Effector memory CD8-positive, alpha-beta T cell (primary cell): ENCODE data around the gene CCNI.

Experiments used
- ATAC-seq: fragments of 150-1000 bp; cut with Tn5 transposase; replicated peaks from 2 replicates; pipeline ENCODE4 v1.10.0; 2021; ENCODE audit warnings: mild to moderate bottlenecking, moderate library complexity
- DNase-seq, 3 experiments: peaks; one replicate each; pipeline ENCODE4 v3.0.0; 2021
- H3K27ac Mint-ChIP-seq, 2 donors: one replicate each; pipeline ENCODE4 v1.8.0; 2022; ENCODE audit warnings: mild to moderate bottlenecking in 2 of 2, mixed read lengths in 2 of 2, moderate library complexity in 2 of 2
- H3K27me3 Mint-ChIP-seq, 2 donors: one replicate each; pipeline ENCODE4 v1.8.0; 2022; ENCODE audit warnings: mixed read lengths in 2 of 2
- H3K36me3 Mint-ChIP-seq: one replicate; pipeline ENCODE4 v1.8.0; 2022; ENCODE audit warnings: mild to moderate bottlenecking, moderate library complexity, mixed read lengths; ENCODE audit not compliant: insufficient read depth
- H3K4me1 Mint-ChIP-seq, 2 donors: one replicate each; pipeline ENCODE4 v1.8.0; 2022; ENCODE audit warnings: low read depth in 2 of 2, mixed read lengths in 2 of 2
- H3K4me3 Mint-ChIP-seq, 2 donors: one replicate each; pipeline ENCODE4 v1.8.0; 2022; ENCODE audit warnings: mild to moderate bottlenecking in 2 of 2, mixed read lengths in 2 of 2, moderate library complexity in 2 of 2
- H3K9me3 Mint-ChIP-seq, 2 donors: one replicate each; pipeline ENCODE4 v1.8.0; 2022; ENCODE audit warnings: mixed read lengths in 2 of 2
- total RNA-seq, 9 experiments: gene quantifications; one replicate each; lab custom pipeline; 2026; lab: John Stamatoyannopoulos, UW

The CCNI gene, protein sequence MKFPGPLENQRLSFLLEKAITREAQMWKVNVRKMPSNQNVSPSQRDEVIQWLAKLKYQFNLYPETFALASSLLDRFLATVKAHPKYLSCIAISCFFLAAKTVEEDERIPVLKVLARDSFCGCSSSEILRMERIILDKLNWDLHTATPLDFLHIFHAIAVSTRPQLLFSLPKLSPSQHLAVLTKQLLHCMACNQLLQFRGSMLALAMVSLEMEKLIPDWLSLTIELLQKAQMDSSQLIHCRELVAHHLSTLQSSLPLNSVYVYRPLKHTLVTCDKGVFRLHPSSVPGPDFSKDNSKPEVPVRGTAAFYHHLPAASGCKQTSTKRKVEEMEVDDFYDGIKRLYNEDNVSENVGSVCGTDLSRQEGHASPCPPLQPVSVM
- total RNA-seq, result 149 to 299 (median 197) reads per million in 9 experiments

GRCh38 chr4:77075869-77076799 lies at the start of gene CCNI:
Gene CCNI, minus strand, starts transcription at chr4:77075989. Its CDS starts 9,627 bp downstream, at chr4:77066362.
- Mint-ChIP-seq H3K4me1 (peaks cover 21 to 24% of the 10 kb centered on the region in 2 donors), H3K27ac (no peak within 1 kb of the TSS)
- ATAC-seq, result peak; percentile 74

DNA sequence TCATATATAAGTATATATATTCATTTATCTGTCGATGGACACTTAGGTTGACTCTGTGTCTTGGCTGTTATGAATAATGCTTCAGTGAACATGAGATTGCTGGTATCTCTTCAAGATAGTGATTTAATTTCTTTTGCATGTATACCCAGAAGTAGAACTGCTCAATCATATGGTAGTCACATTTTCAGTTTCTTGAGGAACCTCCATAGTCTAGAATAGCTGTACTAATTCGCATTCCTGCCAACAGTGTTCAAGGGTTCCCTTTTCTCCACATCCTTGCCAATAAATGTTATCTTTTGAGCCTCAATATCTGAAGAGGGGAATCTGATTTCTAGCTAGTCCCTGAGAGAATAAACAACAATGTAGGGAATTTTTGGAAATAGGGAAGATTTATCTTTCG lies 48.8 kb upstream of the CCNI start:
- no peak overlapping the region for H3K4me3 Mint-ChIP-seq
- ATAC-seq (no peak), DNase-seq (no peak)
- H3K9me3 Mint-ChIP-seq, result no peaks in the 10 kb centered on the region
- no peak overlapping the region for H3K27ac Mint-ChIP-seq
- H3K36me3 Mint-ChIP-seq, result peaks cover 2% of the 10 kb centered on the region
- peaks cover 31 to 45% of the 10 kb centered on the region in 2 donors for H3K27me3 Mint-ChIP-seq
- H3K4me1 Mint-ChIP-seq, result peaks cover 0 to 4% of the 10 kb centered on the region in 2 donors

More at GRCh38 chr4:77075869-77076799, at the start of gene CCNI:
- H3K4me3 Mint-ChIP-seq, result no peak within 1 kb of the TSS
- DNase-seq, result peak; percentile 88 to 93 (median 90)
- H3K36me3 Mint-ChIP-seq, result peaks cover 16% of the 10 kb centered on the region
- H3K9me3 Mint-ChIP-seq, result no peaks in the 10 kb centered on the region
- H3K27me3 Mint-ChIP-seq, result no peaks in the 10 kb centered on the region

GRCh38 chr4:77123411-77123810 lies 47.6 kb upstream of the CCNI start:
- Mint-ChIP-seq H3K36me3 (peaks cover 3% of the 10 kb centered on the region), H3K27ac (no peak overlapping the region), H3K4me3 (no peak overlapping the region), H3K9me3 (no peaks in the 10 kb centered on the region), H3K27me3 (peaks cover 26 to 45% of the 10 kb centered on the region in 2 donors), H3K4me1 (peaks cover 0 to 4% of the 10 kb centered on the region in 2 donors)
- DNase-seq (no peak), ATAC-seq (no peak)

DNA sequence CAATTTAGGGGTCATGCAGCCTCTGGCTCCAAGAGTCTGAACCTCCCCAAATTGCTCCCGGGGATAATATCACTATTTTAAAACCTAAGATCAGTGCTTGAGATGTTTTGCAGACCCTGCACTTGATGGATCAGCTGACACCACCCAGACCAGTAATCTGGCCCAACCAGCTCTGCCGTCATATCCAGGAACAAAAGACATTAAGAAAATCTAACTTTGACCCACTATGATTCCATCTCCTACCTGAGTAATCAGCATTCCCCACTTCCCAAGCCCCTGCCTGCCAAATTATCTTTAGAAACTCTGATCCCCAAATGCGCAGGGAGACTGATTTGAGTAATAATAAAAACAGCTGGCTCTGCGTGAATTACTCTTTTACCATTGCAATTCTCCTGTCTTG lies 46.9 kb upstream of the CCNI start:
- Mint-ChIP-seq H3K36me3 (peaks cover 3% of the 10 kb centered on the region), H3K4me3 (no peak overlapping the region), H3K27me3 (peaks cover 26 to 45% of the 10 kb centered on the region in 2 donors), H3K4me1 (peaks cover 0 to 4% of the 10 kb centered on the region in 2 donors), H3K9me3 (no peaks in the 10 kb centered on the region), H3K27ac (no peak overlapping the region)
- ATAC-seq, result no peak
- DNase-seq, result no peak

DNA sequence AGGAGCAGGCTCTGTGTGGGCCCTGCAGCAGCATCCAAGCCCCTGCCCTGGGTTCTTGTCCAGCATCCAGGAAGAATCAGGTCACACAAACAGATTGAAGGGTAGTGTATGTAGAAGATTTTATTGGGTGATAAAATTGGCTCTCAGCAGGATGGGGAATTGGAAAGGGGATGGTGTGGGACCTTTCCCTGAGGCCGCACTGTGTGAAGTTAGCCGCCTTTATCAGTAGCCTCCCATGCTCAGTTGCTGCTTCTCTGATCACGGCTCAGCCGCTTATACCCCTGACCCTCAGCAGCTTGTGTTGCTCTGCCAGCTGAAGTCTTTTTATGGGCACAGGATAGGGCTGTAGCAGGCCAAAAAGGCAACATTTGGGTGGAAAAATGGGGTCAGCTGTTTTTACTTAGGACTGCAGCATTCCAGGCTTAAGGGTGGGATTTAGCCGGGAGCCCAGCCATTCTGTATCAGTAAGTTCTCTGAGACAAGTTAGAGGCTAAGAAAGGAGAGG lies 46.0 kb upstream of the CCNI start:
- H3K27me3 Mint-ChIP-seq, result peaks cover 26 to 45% of the 10 kb centered on the region in 2 donors
- H3K36me3 Mint-ChIP-seq, result peaks cover 3% of the 10 kb centered on the region
- H3K4me3 Mint-ChIP-seq, result no peak overlapping the region
- H3K27ac Mint-ChIP-seq, result no peak overlapping the region
- H3K9me3 Mint-ChIP-seq, result no peaks in the 10 kb centered on the region
- H3K4me1 Mint-ChIP-seq, result no peaks in the 10 kb centered on the region
- DNase-seq (no peak), ATAC-seq (no peak)

DNA sequence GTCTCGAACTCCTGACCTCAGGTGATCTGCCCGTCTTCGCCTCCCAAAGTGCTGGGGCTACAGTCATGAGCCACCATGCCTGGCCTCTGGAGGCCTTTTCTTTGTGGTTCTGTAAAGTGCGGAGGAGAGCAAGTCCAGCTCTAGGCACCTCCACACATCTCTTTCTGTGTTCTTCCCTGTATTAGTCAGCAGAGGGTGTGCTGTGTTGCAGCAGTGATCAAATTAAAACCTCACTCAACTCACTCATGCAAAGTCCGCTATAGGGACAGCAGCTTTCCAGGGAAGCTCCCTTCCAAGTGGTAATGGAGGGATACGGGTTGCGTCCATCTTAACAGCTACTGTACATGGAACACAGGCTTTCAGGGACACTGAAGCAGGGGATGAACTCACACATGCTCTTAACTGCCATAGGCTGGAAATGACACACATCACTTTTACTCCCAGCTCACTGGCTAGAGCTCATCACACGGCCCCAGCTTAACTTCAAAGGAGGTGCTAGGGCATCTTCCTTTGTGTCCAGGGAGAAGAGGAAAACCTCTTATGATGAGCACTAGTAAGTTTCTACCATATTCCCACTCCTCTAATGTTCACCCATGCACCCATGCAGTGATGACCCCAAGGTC lies 45.2 kb upstream of the CCNI start:
- no peak overlapping the region for H3K4me3 Mint-ChIP-seq
- no peaks in the 10 kb centered on the region for H3K9me3 Mint-ChIP-seq
- ATAC-seq (no peak), DNase-seq (no peak)
- peaks cover 26 to 45% of the 10 kb centered on the region in 2 donors for H3K27me3 Mint-ChIP-seq
- H3K4me1 Mint-ChIP-seq, result no peaks in the 10 kb centered on the region
- peaks cover 3% of the 10 kb centered on the region for H3K36me3 Mint-ChIP-seq
- H3K27ac Mint-ChIP-seq, result no peak overlapping the region

- DNase-seq (no peak), ATAC-seq (no peak)
- H3K27ac Mint-ChIP-seq, result no peak overlapping the region
- H3K4me3 Mint-ChIP-seq, result no peak overlapping the region
- H3K9me3 Mint-ChIP-seq, result no peaks in the 10 kb centered on the region
- peaks cover 36% of the 10 kb centered on the region in 2 donors for H3K27me3 Mint-ChIP-seq
- H3K36me3 Mint-ChIP-seq, result peaks cover 3% of the 10 kb centered on the region
- H3K4me1 Mint-ChIP-seq, result no peaks in the 10 kb centered on the region
Measured at GRCh38 chr4:77117721-77118120, 41.9 kb upstream of the CCNI start.

DNA sequence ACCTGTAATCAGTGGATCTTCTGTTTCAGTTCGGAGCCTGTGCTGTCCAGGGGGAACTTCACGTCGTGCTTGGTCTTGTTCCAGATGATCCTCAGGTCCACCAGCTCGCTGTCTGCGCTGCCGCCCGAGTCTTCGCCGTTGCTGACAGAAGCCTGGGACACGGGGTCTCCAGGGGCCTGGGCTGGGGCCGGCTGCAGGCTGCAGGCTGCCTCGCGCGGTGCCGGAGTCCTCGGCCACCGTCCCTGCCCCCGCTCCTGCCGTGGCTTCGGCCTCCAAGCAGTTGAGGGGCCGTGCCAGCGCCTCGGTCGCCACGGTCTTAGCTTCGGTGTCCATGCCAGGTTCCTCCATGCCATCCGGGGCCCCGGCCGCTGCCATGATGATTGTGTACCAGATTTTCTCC lies 37.3 kb upstream of the CCNI start:
- no peak overlapping the region for H3K27ac Mint-ChIP-seq
- no peaks in the 10 kb centered on the region for H3K9me3 Mint-ChIP-seq
- no peak overlapping the region for H3K4me3 Mint-ChIP-seq
- no peaks in the 10 kb centered on the region for H3K4me1 Mint-ChIP-seq
- H3K27me3 Mint-ChIP-seq, result peaks cover 18 to 23% of the 10 kb centered on the region in 2 donors
- DNase-seq (no peak), ATAC-seq (no peak)
- H3K36me3 Mint-ChIP-seq, result peaks cover 3% of the 10 kb centered on the region

DNA sequence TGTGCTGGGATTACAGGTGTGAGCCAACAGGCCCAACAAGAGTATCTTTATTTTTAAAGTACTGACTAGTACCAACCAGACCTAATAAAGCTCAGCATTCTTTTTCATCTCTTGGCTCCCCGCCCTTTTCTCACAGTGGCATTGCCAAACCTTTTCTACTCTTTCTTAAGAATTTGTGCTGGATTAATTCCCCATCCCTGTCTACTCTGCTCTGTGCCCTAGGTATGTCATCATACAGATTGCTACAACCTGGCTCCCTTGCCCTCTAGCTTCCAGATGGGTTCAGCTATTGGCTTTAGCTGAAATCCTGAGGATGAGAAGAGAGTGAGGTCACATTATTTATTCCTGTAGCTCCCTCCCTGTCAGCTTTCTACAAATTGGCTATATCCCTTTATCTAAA lies 34.9 kb upstream of the CCNI start:
- no peak for ATAC-seq
- H3K4me3 Mint-ChIP-seq, result no peak overlapping the region

DNA sequence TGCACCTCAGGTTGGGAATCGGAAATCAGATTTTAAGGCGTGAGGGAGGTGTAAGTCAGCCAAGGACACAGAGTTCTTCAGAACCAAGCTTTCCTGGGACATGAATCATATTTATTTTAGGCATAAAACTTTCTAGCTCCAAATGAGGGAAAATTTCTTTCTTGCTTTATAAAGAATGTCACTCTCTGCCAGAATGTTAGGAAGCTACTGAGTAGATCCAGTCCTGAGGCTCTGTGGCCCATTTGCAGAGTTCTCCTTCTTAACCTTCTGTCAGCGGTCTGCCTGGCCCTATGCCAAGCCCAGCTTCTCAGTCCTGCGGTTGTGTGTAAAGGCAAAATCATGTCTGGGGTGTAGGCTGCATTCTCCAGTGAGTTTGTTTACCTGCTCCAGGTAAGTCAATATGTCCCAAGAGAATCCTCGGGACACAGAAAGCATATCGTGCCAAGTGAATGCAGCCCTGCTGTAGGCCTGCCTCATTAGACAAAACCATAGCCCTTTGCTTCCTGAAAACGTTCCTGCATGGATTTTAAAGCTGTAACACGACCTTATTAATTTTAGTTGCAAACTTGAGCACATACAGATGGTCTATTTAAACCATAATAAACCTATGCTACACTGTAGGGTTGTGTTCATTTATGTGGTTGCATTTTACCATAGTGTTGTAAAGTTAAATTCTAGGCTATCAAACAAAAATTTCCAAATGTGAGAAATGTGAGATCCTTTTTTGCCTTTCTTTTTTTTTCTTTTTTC lies 29.2 kb upstream of the CCNI start:
- peaks cover 4 to 5% of the 10 kb centered on the region in 2 donors for H3K4me1 Mint-ChIP-seq

More for the DNA sequence above, 34.9 kb upstream of the CCNI start:
- H3K36me3 Mint-ChIP-seq, result peaks cover 3% of the 10 kb centered on the region
- DNase-seq, result no peak
- H3K27ac Mint-ChIP-seq, result no peak overlapping the region
- H3K4me1 Mint-ChIP-seq, result no peaks in the 10 kb centered on the region
- peaks cover 34 to 37% of the 10 kb centered on the region in 2 donors for H3K27me3 Mint-ChIP-seq
- H3K9me3 Mint-ChIP-seq, result no peaks in the 10 kb centered on the region

GRCh38 chr4:77104388-77104787 lies 28.6 kb upstream of the CCNI start:
- H3K27me3 Mint-ChIP-seq, result peaks cover 31% of the 10 kb centered on the region in 2 donors
- H3K4me3 Mint-ChIP-seq, result no peak overlapping the region
- H3K9me3 Mint-ChIP-seq, result no peaks in the 10 kb centered on the region
- ATAC-seq (no peak), DNase-seq (no peak)
- H3K4me1 Mint-ChIP-seq, result peaks cover 4 to 5% of the 10 kb centered on the region in 2 donors
- no peak overlapping the region for H3K27ac Mint-ChIP-seq
- peaks cover 6% of the 10 kb centered on the region for H3K36me3 Mint-ChIP-seq

More for the DNA sequence above, 29.2 kb upstream of the CCNI start:
- Mint-ChIP-seq H3K27me3 (peaks cover 31% of the 10 kb centered on the region in 2 donors), H3K36me3 (peaks cover 6% of the 10 kb centered on the region), H3K4me3 (no peak overlapping the region), H3K9me3 (no peaks in the 10 kb centered on the region), H3K27ac (no peak overlapping the region)
- DNase-seq, result no peak
- ATAC-seq, result no peak

- peaks cover 6% of the 10 kb centered on the region for H3K36me3 Mint-ChIP-seq
- no peak for DNase-seq
- no peak for ATAC-seq
- H3K4me1 Mint-ChIP-seq, result peaks cover 4 to 6% of the 10 kb centered on the region in 2 donors
- no peaks in the 10 kb centered on the region for H3K9me3 Mint-ChIP-seq
- peaks cover 1 to 2% of the 10 kb centered on the region in 2 donors for H3K27me3 Mint-ChIP-seq
- no peak overlapping the region for H3K27ac Mint-ChIP-seq
- H3K4me3 Mint-ChIP-seq, result no peak overlapping the region
Measured at GRCh38 chr4:77100234-77100633, 24.4 kb upstream of the CCNI start.
